BE2C (cell line): Measurements from ENCODE around the gene SFT2D2. TPM values are rescaled to one million over a fixed set of nuclear protein-coding genes. Genes with fewer than 3 reads are reported as not detected.
"Not testable (repeated sequence)": the region's sequence is repeated elsewhere in the genome, so short reads cannot be mapped to it uniquely, and the experiment has no call there.

Source experiments
- DNase-seq: peaks from one replicate; pipeline ENCODE4 v3.0.0-alpha.2; 2020
- H3K27me3 ChIP-seq: fragments of 250-450 bp; sonication (Bioruptor Pico); 2 replicates; pipeline ENCODE4 v1.5.1; 2020; ENCODE audit warnings: mild to moderate bottlenecking
- H3K36me3 ChIP-seq: fragments of 250-450 bp; sonication (Bioruptor Pico); 2 replicates; pipeline ENCODE4 v1.5.1; 2020; ENCODE audit warnings: mild to moderate bottlenecking
- H3K4me1 ChIP-seq: fragments of 250-450 bp; sonication (Bioruptor Pico); 2 replicates; pipeline ENCODE4 v1.5.1; 2020
- H3K4me3 ChIP-seq: 2 replicates; pipeline ENCODE4 v1.5.1; 2011; ENCODE audit warnings: low read depth, low read length
- H3K9me3 ChIP-seq: fragments of 250-450 bp; sonication (Bioruptor Pico); 2 replicates; pipeline ENCODE4 v1.5.1; 2020
- polyA plus RNA-seq: library from polyadenylated mRNA; unstranded; fragments of >200 nt; gene quantifications from one replicate; pipeline ENCODE4 v1.2.1, GENCODE V29; 2012; ENCODE audit warnings: low read depth, missing spikeins; ENCODE audit not compliant: insufficient read length, insufficient read depth
- TF ChIP-seq, protein P1 (sequence below): IDR thresholded peaks from 2 replicates; pipeline ENCODE4 v1.5.1; 2012; ENCODE audit warnings: mild to moderate bottlenecking, low read depth, low read length

SFT2D2 gene
- 4.9 TPM for polyA plus RNA-seq

DNA sequence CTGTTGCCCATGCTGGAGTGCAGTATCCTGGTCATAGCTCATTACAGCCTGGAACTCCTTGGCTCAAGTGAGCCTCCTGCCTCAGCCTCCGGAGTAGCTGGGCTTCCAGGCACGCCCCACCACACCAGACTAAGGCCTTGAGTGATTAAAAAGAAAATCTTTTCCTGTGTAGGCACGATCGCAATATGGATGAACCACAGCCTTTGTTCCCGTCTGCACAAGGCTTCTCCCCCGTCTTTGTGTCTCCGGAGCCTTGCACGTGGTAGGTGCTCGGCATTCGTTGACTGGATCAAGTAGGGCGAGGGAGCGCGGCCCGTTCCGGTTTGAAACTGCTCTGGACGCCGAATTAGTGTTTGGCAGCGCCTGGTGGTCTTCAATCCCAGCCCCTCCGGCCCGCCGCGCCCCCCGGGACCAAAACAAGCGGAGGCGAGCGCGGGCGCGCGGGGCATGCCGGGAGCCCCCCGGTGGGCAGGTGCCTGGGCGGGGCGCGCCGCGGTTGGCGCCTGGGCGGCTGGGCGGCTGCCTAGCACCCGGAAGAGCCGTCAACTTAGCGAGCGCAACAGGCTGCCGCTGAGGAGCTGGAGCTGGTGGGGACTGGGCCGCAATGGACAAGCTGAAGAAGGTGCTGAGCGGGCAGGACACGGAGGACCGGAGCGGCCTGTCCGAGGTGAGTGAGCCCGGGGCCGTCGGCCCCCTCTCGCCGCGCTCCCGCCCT is at the start of gene SFT2D2:
Gene SFT2D2 (plus strand): TSS at position 529 of the 715 bp plus-strand sequence. CDS start 76 bp downstream, at position 605.
- no peaks in the 10 kb centered on the region for H3K9me3 ChIP-seq
- TF ChIP-seq, protein P1, sequence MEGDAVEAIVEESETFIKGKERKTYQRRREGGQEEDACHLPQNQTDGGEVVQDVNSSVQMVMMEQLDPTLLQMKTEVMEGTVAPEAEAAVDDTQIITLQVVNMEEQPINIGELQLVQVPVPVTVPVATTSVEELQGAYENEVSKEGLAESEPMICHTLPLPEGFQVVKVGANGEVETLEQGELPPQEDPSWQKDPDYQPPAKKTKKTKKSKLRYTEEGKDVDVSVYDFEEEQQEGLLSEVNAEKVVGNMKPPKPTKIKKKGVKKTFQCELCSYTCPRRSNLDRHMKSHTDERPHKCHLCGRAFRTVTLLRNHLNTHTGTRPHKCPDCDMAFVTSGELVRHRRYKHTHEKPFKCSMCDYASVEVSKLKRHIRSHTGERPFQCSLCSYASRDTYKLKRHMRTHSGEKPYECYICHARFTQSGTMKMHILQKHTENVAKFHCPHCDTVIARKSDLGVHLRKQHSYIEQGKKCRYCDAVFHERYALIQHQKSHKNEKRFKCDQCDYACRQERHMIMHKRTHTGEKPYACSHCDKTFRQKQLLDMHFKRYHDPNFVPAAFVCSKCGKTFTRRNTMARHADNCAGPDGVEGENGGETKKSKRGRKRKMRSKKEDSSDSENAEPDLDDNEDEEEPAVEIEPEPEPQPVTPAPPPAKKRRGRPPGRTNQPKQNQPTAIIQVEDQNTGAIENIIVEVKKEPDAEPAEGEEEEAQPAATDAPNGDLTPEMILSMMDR, result no peak
- DNase-seq, result peak; percentile 88
- no peaks in the 10 kb centered on the region for H3K27me3 ChIP-seq
- H3K4me3 ChIP-seq, result peak within 1 kb of the TSS; percentile 84
- H3K36me3 ChIP-seq, result no peaks in the 10 kb centered on the region
- H3K4me1 ChIP-seq, result no peaks in the 10 kb centered on the region

DNA sequence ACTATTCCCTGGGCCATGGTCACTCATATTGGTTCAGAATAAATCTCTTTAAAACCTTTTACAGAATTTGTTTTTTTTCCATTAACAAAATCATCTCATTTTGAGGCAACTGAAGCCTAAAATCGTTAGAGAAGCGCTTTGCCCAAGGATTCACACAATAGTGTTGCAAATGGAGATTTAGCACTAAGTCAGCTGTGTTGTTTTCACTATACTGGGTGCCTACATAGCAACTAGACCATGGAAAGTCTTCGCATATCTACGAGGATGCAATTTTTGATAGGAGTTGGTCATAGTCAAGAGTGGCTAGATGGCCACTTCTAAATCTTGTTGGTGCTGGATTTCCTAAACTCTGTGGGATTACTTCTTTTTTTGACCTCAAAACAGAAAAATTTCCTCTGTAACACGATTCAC is 47.6 kb upstream of the SFT2D2 start:
- H3K9me3 ChIP-seq, result no peaks in the 10 kb centered on the region
- H3K27me3 ChIP-seq, result no peaks in the 10 kb centered on the region
- DNase-seq, result no peak
- TF ChIP-seq, protein P1, result no peak
- no peaks in the 10 kb centered on the region for H3K4me1 ChIP-seq
- H3K36me3 ChIP-seq, result no peaks in the 10 kb centered on the region
- peak overlapping the region; percentile 81 for H3K4me3 ChIP-seq

DNA sequence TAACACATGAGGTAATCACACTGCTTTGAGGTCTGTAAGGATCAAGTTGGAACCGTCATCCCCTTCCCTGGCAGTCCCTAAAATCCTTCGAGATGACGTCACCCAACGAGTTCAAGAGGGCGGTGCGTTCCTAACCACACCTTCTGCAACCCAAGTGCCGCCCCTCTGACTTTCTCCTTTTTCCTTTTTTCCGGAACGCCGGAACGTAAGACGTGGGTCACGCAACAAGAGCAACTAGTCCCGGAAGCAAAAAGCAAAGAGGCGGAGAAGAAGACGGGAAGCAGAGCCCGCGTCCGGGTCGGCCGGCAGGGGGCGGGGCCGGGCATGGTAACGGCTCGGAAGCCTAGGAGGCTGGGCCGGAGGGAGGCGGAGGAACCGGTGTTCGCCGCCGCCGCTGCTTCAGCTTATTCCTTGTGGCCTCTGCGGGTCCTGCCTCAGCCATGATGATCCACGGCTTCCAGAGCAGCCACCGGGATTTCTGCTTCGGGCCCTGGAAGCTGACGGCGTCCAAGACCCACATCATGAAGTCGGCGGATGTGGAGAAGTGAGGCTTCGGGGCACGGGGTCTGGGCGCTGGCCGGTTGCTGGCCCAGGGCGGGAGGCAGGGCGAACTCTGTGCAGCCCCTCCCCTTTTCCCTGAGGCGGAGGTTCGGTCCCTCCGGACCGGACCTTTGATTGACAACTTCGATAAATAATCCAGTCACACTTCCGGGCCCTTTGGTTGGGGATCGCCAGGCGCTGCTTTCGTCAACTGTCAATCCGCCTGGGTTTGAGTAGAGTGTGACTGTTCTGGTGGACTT is 47.0 kb upstream of the SFT2D2 start, which contains the start of gene TIPRL:
Gene TIPRL (plus strand): TSS at position 325 of the 800 bp plus-strand sequence. CDS start 116 bp downstream, at position 441.
- H3K27me3 ChIP-seq, result no peaks in the 10 kb centered on the region
- DNase-seq, result peak; percentile 97
- H3K4me1 ChIP-seq, result no peaks in the 10 kb centered on the region
- H3K36me3 ChIP-seq, result no peaks in the 10 kb centered on the region; the same call in 1 of the 2 replicates
- TF ChIP-seq, protein P1, result peak; percentile 49
- H3K9me3 ChIP-seq, result no peaks in the 10 kb centered on the region
- peak within 1 kb of the TSS; percentile 81 for H3K4me3 ChIP-seq

DNA sequence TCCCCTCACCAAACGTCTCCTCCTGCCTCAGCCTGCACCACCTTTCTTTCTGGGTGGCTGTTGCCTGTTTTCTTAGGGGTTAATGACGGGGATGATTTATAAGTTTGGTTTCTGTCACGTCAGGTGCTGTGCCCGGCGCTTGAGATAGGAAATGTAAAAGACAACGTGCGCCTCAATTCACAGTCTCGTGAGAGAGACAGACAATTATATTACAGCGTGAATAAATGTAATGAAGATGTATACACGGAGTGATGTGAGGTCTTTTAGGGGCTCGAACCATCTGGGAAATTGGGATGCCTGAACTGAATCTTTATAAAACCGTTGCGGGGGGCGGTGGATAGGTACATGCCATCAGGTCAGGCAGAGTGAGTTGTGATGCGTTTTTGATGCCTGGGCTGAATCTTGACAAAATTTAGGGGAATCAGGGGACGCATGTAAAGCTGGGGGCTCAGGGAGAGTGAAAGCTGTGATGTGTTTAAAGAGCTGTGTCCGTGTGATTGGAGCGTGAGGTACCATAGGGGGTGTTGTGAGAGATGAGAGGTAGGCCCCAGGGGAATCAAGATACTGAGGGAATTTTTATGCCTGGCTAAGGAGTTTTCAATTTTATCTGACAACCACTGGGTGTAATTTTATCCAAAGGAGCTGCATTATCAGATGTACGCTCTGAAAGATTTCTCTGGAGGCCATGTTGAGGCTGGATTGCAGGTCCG is 46.2 kb upstream of the SFT2D2 start:
- Histone ChIP-seq H3K4me1 (no peaks in the 10 kb centered on the region), H3K9me3 (no peaks in the 10 kb centered on the region), H3K36me3 (no peaks in the 10 kb centered on the region; the same call in none of the 2 replicates), H3K4me3 (peak overlapping the region; percentile 81), H3K27me3 (no peaks in the 10 kb centered on the region)
- no peak for DNase-seq
- TF ChIP-seq, protein P1, result no peak

DNA sequence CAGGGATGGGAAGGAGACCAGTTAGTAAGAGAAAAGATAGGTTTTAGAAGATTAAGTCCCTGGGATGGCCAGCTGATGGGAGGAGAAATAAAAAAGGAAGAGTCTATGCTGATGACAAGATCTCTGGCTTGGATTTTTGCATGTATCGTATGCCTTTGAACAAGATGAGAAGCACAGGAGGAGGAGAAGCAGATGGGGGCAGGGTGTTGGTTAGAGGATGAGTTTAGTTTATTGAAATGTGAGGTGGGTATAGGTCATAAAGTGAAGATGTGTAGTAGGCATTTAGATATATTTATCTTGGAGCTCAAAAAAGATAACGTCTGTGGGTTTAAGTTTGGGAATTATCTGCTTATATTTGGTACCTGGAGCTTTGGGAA is 45.7 kb upstream of the SFT2D2 start:
- Histone ChIP-seq H3K27me3 (no peaks in the 10 kb centered on the region), H3K9me3 (no peaks in the 10 kb centered on the region), H3K4me1 (no peaks in the 10 kb centered on the region), H3K36me3 (peaks cover 5% of the 10 kb centered on the region), H3K4me3 (peak overlapping the region; percentile 81)
- no peak for DNase-seq
- TF ChIP-seq, protein P1, result no peak

DNA sequence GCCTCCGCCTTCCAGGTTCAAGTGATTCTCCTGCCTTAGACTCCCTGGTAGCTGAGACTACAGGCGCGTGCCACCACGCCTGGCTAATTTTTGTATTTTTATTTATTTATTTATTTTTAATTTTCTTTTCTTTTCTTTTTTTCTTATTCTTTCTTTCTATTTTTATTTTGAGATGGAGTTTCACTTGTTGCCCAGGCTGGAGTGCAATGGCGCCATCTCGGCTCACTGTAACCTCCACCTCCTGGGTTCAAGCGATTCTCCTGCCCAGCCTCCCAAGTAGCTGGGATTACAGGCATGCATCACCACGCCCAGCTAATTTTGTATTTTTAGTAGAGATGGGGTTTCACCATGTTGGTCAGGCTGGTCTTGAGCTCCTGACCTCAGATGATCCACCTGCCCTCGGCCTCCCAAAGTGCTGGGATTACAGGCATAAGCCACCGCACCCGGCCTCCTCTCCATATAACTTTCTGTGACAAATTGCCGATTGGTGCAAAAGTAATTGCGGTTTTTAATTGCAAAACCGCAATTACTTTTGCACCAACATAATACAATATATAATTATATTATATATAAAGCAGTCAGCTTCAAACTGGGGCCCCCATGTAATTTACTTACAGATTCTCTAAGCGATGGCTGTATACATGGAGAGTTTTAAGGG is 44.6 kb upstream of the SFT2D2 start:
- H3K9me3 ChIP-seq, H3K4me1 ChIP-seq, H3K4me3 ChIP-seq, DNase-seq, H3K27me3 ChIP-seq, H3K36me3 ChIP-seq: not testable (repeated sequence)
